GM23338 (cell line): ENCODE results near the gene SLC22A4. TPM values are rescaled to one million over a fixed set of nuclear protein-coding genes. Genes with fewer than 3 reads are reported as not detected.

Experiments used
- ATAC-seq: fragments of 200-7000 bp; cut with Tn5 transposase; 3 replicates; pipeline ENCODE4 v1.9.1; 2020
- DNase-seq: peaks from one replicate; pipeline ENCODE4 v3.0.0-alpha.2; 2015; ENCODE audit warnings: low spot score
- H2AFZ ChIP-seq: fragments of 200-600 bp; sonication (generic); 2 replicates; pipeline ENCODE4 v1.8.0; 2016; ENCODE audit warnings: antibody characterized with exemption, mild to moderate bottlenecking, moderate library complexity
- H3F3A ChIP-seq: fragments of 200-600 bp; sonication (generic); replicated peaks from 2 replicates; pipeline ENCODE4 v1.8.0; 2017; ENCODE audit warnings: antibody characterized with exemption, mixed run types, low read depth
- H3K27ac ChIP-seq: fragments of 200-600 bp; sonication (generic); 2 replicates; pipeline ENCODE4 v1.6.1; 2016; ENCODE audit warnings: low read depth
- H3K27me3 ChIP-seq: fragments of 200-600 bp; sonication (generic); 2 replicates; pipeline ENCODE4 v1.8.0; 2016; ENCODE audit warnings: mild to moderate bottlenecking, mixed run types, moderate library complexity; ENCODE audit not compliant: insufficient read depth
- H3K36me3 ChIP-seq: fragments of 200-600 bp; sonication (generic); 2 replicates; pipeline ENCODE4 v1.8.0; 2016; ENCODE audit warnings: mild to moderate bottlenecking; ENCODE audit not compliant: insufficient read depth
- H3K4me1 ChIP-seq: fragments of 200-600 bp; sonication (generic); 2 replicates; pipeline ENCODE4 v1.8.0; 2016; ENCODE audit warnings: mild to moderate bottlenecking, moderate library complexity; ENCODE audit not compliant: insufficient read depth
- H3K4me2 ChIP-seq: fragments of 200-600 bp; sonication (generic); 2 replicates; pipeline ENCODE4 v1.7.1; 2017; ENCODE audit warnings: mixed run types
- H3K4me3 ChIP-seq: fragments of 200-600 bp; sonication (generic); 2 replicates; pipeline ENCODE4 v1.6.1; 2016; ENCODE audit warnings: mixed run types
- H3K79me2 ChIP-seq: fragments of 200-600 bp; sonication (generic); replicated peaks from 2 replicates; pipeline ENCODE4 v1.8.0; 2017; ENCODE audit warnings: mild to moderate bottlenecking; ENCODE audit not compliant: insufficient read depth
- H3K9me2 ChIP-seq: fragments of 200-600 bp; sonication (generic); 2 replicates; pipeline ENCODE4 v1.8.0; 2017; ENCODE audit not compliant: insufficient read depth
- H4K20me1 ChIP-seq: fragments of 200-600 bp; sonication (generic); replicated peaks from 2 replicates; pipeline ENCODE4 v1.8.0; 2017; ENCODE audit warnings: mild to moderate bottlenecking; ENCODE audit not compliant: insufficient read depth
- H3K27ac Mint-ChIP-seq: 2 replicates; pipeline ENCODE4 v1.8.0; 2020; ENCODE audit warnings: inconsistent platforms, mild to moderate bottlenecking, moderate library complexity, mixed read lengths
- H3K27me3 Mint-ChIP-seq: 3 replicates; pipeline ENCODE4 v1.8.0; 2022; ENCODE audit warnings: low read depth, mild to moderate bottlenecking, moderate library complexity, mixed read lengths, inconsistent platforms; ENCODE audit not compliant: insufficient read depth, poor library complexity
- H3K36me3 Mint-ChIP-seq: 3 replicates; pipeline ENCODE4 v1.8.0; 2021; ENCODE audit warnings: low read depth, mild to moderate bottlenecking, inconsistent platforms, moderate library complexity, mixed read lengths
- H3K4me1 Mint-ChIP-seq: 3 replicates; pipeline ENCODE4 v1.8.0; 2020; ENCODE audit warnings: mild to moderate bottlenecking, inconsistent platforms, mixed read lengths
- H3K4me3 Mint-ChIP-seq: 3 replicates; pipeline ENCODE4 v1.8.0; 2021; ENCODE audit warnings: moderate library complexity, mild to moderate bottlenecking, inconsistent platforms, mixed read lengths
- H3K9me3 Mint-ChIP-seq: 3 replicates; pipeline ENCODE4 v1.8.0; 2020; ENCODE audit warnings: moderate library complexity, mild to moderate bottlenecking, inconsistent platforms, mixed read lengths
- EZH2phosphoT487 ChIP-seq: fragments of 200-600 bp; sonication (generic); IDR thresholded peaks from one replicate; pipeline ENCODE4 v1.8.1; 2018; ENCODE audit warnings: antibody characterized with exemption; ENCODE audit not compliant: unreplicated experiment
- JUNB ChIP-seq: IDR thresholded peaks from one replicate; pipeline ENCODE4 v1.6.1; 2016; ENCODE audit warnings: antibody characterized with exemption; ENCODE audit not compliant: unreplicated experiment
- POLR2AphosphoS5 ChIP-seq: IDR thresholded peaks from 2 replicates; pipeline ENCODE4 v1.6.1; 2016; ENCODE audit warnings: antibody characterized with exemption, low read depth
- STAT1 ChIP-seq: IDR thresholded peaks from one replicate; pipeline ENCODE4 v1.6.1; 2016; ENCODE audit warnings: antibody characterized with exemption; ENCODE audit not compliant: unreplicated experiment
- ZNF114 ChIP-seq: fragments of 250-450 bp; sonication (Bioruptor Pico); IDR thresholded peaks from 2 replicates; pipeline ENCODE4 v1.5.0; 2020; ENCODE audit warnings: mild to moderate bottlenecking, moderate library complexity
- ZNF331 ChIP-seq: fragments of 250-450 bp; sonication (Bioruptor Pico); IDR thresholded peaks from 2 replicates; pipeline ENCODE4 v1.5.0; 2020; ENCODE audit warnings: low read depth, mild to moderate bottlenecking, moderate library complexity
- long read RNA-seq: library from polyadenylated mRNA; unstranded; transcript quantifications from one replicate; pipeline ENCODE4 v2.0.0, GENCODE V29; 2020; ENCODE audit not compliant: unreplicated experiment
- polyA plus RNA-seq: library from polyadenylated mRNA; unstranded; fragments of >200 nt; fragmentation: Nextera tagmentation; extraction: Ambion mirVana; gene quantifications from 2 replicates; pipeline ENCODE4 v1.2.1, GENCODE V29; 2016
- total RNA-seq: library from RNA; depleted of rRNA; stranded (reverse); fragments of >200 nt; shearing (Covaris generic); gene quantifications from 2 replicates; pipeline ENCODE4 v1.2.3, GENCODE V29; 2014; rRNA removed
- TF ChIP-seq, protein P1 (sequence below): IDR thresholded peaks from one replicate; pipeline ENCODE4 v1.6.1; 2018; ENCODE audit warnings: antibody characterized with exemption; ENCODE audit not compliant: unreplicated experiment
- TF ChIP-seq, protein P2 (sequence below), 2 experiments: fragments of 200-600 bp in 1 of 2; sonication (generic) in 1 of 2; conservative IDR thresholded peaks; 2 replicates each; pipeline versions ENCODE4 v1.5.1 to v1.6.1; 2016 to 2017; ENCODE audit warnings: antibody characterized with exemption in 2 of 2, low read depth in 2 of 2, mild to moderate bottlenecking in 2 of 2, moderate library complexity in 1 of 2
- TF ChIP-seq, protein P3 (sequence below): fragments of 250-450 bp; sonication (Bioruptor Pico); IDR thresholded peaks from 2 replicates; pipeline ENCODE4 v1.5.0; 2020; ENCODE audit warnings: mild to moderate bottlenecking, moderate library complexity

SLC22A4 gene
- total RNA-seq (0.28 and 0.78 TPM in 2 replicates), polyA plus RNA-seq (0.12 and 0.40 TPM in 2 replicates)
- long read RNA-seq, partial matches to known transcripts = 1 of 1 reads
- long read RNA-seq, other reads (novel, unspliced or antisense) = 0 of 1 reads

DNA sequence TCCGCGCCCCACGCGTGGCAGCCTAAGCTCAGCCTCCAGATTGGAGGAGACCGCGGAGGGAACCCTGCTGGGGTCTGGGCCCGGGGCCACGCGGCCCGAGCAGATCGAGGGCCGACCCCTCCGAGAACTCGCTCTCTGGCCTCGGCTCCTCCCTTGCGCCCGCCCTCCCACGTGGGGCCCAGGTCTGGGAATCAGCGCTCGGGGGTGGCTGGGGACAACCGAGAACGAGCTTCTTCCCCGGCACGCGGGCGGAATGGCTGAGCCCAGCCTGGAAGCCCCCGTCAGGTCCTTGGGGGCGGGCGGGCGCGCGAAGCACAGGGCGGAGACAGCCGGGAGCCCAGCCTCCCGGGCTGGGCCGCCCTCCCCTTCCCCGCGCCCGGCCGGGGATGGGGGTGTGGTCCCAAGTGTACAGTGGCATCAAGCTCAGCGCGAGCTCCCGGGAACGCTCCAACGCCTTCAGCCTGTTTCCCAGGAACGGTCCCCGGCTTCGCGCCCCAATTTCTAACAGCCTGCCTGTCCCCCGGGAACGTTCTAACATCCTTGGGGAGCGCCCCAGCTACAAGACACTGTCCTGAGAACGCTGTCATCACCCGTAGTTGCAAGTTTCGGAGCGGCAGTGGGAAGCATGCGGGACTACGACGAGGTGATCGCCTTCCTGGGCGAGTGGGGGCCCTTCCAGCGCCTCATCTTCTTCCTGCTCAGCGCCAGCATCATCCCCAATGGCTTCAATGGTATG is at the start of gene SLC22A4:
Gene SLC22A4, plus strand, starts transcription at position 403 of the 736 bp plus-strand sequence. Its CDS starts 223 bp downstream, at position 626.
- Mint-ChIP-seq H3K4me1 (peaks cover 7% of the 10 kb centered on the region; the same call in 2 of the 3 replicates), H3K36me3 (no peaks in the 10 kb centered on the region), H3K27me3 (peaks cover 19% of the 10 kb centered on the region), H3K4me3 (peak within 1 kb of the TSS; percentile 90), H3K27ac (peak within 1 kb of the TSS; percentile 97), H3K9me3 (no peaks in the 10 kb centered on the region)
- Histone ChIP-seq H3K27me3 (peaks cover 24% of the 10 kb centered on the region), H3K79me2 (no peaks in the 10 kb centered on the region), H3K4me1 (peaks cover 14% of the 10 kb centered on the region), H3K36me3 (no peaks in the 10 kb centered on the region), H4K20me1 (no peaks in the 10 kb centered on the region), H3K4me3 (peak within 1 kb of the TSS; percentile 90), H3F3A (peaks cover 3% of the 10 kb centered on the region; the same call in 1 of the 2 replicates), H3K4me2 (peak within 1 kb of the TSS; percentile 95), H3K27ac (peak within 1 kb of the TSS; percentile 86), H2AFZ (peak within 1 kb of the TSS; percentile 99), H3K9me2 (no peaks in the 10 kb centered on the region)
- TF ChIP-seq POLR2AphosphoS5 = peak; percentile 51; the same call in 1 of the 2 replicates
- no peak for TF ChIP-seq JUNB
- DNase-seq = peak; percentile 89
- peak; percentile 77 for ATAC-seq

DNA sequence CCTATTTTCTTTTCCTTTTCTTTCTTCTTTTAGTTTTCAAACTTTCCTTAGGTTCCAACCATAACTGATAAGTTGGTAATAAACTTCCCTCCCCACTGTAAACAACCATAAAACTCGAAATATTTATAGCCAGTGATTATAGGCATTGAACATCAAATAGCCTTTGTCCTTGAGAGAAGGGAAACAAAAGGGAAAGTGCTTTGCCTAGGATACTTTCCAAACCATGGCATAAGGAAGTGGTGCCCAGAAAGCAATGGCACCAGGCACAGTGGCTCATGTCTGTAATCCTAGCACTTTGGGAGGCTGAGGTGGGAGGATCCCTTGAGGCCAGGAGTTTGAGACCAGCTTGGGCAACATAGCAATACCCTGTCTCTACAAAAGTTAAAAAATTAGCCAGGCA is 48.6 kb upstream of the SLC22A4 start:
- peaks cover 6% of the 10 kb centered on the region for H3K27me3 Mint-ChIP-seq
- TF ChIP-seq, protein P1, sequence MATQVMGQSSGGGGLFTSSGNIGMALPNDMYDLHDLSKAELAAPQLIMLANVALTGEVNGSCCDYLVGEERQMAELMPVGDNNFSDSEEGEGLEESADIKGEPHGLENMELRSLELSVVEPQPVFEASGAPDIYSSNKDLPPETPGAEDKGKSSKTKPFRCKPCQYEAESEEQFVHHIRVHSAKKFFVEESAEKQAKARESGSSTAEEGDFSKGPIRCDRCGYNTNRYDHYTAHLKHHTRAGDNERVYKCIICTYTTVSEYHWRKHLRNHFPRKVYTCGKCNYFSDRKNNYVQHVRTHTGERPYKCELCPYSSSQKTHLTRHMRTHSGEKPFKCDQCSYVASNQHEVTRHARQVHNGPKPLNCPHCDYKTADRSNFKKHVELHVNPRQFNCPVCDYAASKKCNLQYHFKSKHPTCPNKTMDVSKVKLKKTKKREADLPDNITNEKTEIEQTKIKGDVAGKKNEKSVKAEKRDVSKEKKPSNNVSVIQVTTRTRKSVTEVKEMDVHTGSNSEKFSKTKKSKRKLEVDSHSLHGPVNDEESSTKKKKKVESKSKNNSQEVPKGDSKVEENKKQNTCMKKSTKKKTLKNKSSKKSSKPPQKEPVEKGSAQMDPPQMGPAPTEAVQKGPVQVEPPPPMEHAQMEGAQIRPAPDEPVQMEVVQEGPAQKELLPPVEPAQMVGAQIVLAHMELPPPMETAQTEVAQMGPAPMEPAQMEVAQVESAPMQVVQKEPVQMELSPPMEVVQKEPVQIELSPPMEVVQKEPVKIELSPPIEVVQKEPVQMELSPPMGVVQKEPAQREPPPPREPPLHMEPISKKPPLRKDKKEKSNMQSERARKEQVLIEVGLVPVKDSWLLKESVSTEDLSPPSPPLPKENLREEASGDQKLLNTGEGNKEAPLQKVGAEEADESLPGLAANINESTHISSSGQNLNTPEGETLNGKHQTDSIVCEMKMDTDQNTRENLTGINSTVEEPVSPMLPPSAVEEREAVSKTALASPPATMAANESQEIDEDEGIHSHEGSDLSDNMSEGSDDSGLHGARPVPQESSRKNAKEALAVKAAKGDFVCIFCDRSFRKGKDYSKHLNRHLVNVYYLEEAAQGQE = no peak
- no peak for TF ChIP-seq ZNF114 (CRISPR knock-in tag)
- no peak for TF ChIP-seq POLR2AphosphoS5
- TF ChIP-seq STAT1 = no peak
- TF ChIP-seq, protein P2, sequence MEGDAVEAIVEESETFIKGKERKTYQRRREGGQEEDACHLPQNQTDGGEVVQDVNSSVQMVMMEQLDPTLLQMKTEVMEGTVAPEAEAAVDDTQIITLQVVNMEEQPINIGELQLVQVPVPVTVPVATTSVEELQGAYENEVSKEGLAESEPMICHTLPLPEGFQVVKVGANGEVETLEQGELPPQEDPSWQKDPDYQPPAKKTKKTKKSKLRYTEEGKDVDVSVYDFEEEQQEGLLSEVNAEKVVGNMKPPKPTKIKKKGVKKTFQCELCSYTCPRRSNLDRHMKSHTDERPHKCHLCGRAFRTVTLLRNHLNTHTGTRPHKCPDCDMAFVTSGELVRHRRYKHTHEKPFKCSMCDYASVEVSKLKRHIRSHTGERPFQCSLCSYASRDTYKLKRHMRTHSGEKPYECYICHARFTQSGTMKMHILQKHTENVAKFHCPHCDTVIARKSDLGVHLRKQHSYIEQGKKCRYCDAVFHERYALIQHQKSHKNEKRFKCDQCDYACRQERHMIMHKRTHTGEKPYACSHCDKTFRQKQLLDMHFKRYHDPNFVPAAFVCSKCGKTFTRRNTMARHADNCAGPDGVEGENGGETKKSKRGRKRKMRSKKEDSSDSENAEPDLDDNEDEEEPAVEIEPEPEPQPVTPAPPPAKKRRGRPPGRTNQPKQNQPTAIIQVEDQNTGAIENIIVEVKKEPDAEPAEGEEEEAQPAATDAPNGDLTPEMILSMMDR (conservative IDR thresholded peaks at IDR 0.05; ENCODE audit: low read depth in 2 of 2) = no peak
- TF ChIP-seq EZH2phosphoT487 = no peak
- no peak for TF ChIP-seq ZNF331 (CRISPR knock-in tag)
- TF ChIP-seq, protein P3, sequence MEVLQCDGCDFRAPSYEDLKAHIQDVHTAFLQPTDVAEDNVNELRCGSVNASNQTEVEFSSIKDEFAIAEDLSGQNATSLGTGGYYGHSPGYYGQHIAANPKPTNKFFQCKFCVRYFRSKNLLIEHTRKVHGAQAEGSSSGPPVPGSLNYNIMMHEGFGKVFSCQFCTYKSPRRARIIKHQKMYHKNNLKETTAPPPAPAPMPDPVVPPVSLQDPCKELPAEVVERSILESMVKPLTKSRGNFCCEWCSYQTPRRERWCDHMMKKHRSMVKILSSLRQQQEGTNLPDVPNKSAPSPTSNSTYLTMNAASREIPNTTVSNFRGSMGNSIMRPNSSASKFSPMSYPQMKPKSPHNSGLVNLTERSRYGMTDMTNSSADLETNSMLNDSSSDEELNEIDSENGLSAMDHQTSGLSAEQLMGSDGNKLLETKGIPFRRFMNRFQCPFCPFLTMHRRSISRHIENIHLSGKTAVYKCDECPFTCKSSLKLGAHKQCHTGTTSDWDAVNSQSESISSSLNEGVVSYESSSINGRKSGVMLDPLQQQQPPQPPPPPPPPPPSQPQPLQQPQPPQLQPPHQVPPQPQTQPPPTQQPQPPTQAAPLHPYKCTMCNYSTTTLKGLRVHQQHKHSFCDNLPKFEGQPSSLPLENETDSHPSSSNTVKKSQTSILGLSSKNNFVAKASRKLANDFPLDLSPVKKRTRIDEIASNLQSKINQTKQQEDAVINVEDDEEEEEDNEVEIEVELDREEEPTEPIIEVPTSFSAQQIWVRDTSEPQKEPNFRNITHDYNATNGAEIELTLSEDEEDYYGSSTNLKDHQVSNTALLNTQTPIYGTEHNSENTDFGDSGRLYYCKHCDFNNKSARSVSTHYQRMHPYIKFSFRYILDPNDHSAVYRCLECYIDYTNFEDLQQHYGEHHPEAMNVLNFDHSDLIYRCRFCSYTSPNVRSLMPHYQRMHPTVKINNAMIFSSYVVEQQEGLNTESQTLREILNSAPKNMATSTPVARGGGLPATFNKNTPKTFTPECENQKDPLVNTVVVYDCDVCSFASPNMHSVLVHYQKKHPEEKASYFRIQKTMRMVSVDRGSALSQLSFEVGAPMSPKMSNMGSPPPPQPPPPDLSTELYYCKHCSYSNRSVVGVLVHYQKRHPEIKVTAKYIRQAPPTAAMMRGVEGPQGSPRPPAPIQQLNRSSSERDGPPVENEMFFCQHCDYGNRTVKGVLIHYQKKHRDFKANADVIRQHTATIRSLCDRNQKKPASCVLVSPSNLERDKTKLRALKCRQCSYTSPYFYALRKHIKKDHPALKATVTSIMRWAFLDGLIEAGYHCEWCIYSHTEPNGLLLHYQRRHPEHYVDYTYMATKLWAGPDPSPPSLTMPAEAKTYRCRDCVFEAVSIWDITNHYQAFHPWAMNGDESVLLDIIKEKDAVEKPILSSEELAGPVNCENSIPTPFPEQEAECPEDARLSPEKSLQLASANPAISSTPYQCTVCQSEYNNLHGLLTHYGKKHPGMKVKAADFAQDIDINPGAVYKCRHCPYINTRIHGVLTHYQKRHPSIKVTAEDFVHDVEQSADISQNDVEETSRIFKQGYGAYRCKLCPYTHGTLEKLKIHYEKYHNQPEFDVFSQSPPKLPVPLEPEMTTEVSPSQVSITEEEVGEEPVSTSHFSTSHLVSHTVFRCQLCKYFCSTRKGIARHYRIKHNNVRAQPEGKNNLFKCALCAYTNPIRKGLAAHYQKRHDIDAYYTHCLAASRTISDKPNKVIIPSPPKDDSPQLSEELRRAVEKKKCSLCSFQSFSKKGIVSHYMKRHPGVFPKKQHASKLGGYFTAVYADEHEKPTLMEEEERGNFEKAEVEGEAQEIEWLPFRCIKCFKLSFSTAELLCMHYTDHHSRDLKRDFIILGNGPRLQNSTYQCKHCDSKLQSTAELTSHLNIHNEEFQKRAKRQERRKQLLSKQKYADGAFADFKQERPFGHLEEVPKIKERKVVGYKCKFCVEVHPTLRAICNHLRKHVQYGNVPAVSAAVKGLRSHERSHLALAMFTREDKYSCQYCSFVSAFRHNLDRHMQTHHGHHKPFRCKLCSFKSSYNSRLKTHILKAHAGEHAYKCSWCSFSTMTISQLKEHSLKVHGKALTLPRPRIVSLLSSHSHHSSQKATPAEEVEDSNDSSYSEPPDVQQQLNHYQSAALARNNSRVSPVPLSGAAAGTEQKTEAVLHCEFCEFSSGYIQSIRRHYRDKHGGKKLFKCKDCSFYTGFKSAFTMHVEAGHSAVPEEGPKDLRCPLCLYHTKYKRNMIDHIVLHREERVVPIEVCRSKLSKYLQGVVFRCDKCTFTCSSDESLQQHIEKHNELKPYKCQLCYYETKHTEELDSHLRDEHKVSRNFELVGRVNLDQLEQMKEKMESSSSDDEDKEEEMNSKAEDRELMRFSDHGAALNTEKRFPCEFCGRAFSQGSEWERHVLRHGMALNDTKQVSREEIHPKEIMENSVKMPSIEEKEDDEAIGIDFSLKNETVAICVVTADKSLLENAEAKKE (CRISPR knock-in tag) = no peak

More for the DNA sequence above, 48.6 kb upstream of the SLC22A4 start:
- Histone ChIP-seq H3K4me3 (no peak overlapping the region), H3K4me2 (no peak overlapping the region), H3K4me1 (peaks cover under 1% of the 10 kb centered on the region; the same call in 1 of the 2 replicates), H3K79me2 (no peaks in the 10 kb centered on the region), H3K36me3 (no peaks in the 10 kb centered on the region), H2AFZ (no peak overlapping the region), H3F3A (no peaks in the 10 kb centered on the region), H3K9me2 (no peaks in the 10 kb centered on the region), H4K20me1 (no peaks in the 10 kb centered on the region), H3K27ac (no peak overlapping the region), H3K27me3 (no peaks in the 10 kb centered on the region)
- no peak for DNase-seq
- Mint-ChIP-seq H3K9me3 (peaks cover 24% of the 10 kb centered on the region), H3K27ac (no peak overlapping the region), H3K4me3 (no peak overlapping the region), H3K4me1 (peaks cover 1% of the 10 kb centered on the region; the same call in 2 of the 3 replicates), H3K36me3 (peaks cover 9% of the 10 kb centered on the region)
- no peak for ATAC-seq
